ENCODE data around the gene CCDC120.

CCDC120 gene

GRCh38 chrX:49106296-49106695 lies 47.5 kb downstream of the CCDC120 start:
- no peak for DNase-seq

GRCh38 chrX:49106930-49107329 lies 48.1 kb downstream of the CCDC120 start:
- DNase-seq: no peak

GRCh38 chrX:49108641-49109040 lies 49.8 kb downstream of the CCDC120 start:
- DNase-seq: no peak

- DNase-seq: no peak
These were observed 51.6 kb downstream of the CCDC120 start for GRCh38 chrX:49110417-49110816.

- no peak for DNase-seq
These were observed 53.0 kb downstream of the CCDC120 start for GRCh38 chrX:49111791-49112190.

- DNase-seq: no peak
These were observed 57.3 kb downstream of the CCDC120 start for GRCh38 chrX:49116076-49116475.

GRCh38 chrX:49116716-49117115 lies 57.9 kb downstream of the CCDC120 start:
- no peak for DNase-seq

- no peak for DNase-seq
These were observed 58.8 kb downstream of the CCDC120 start for GRCh38 chrX:49117581-49117980.

All from stimulated activated CD4-positive, alpha-beta T cell treated with anti-CD3 and anti-CD28 coated beads, Interleukin-2, amount 100 ng/mL, for 48 hours (primary cell).